CD4-positive, alpha-beta T cell (primary cell): ENCODE measurements around the gene FOXO4. TPM values are rescaled to one million over a fixed set of nuclear protein-coding genes. Genes with fewer than 3 reads are reported as not detected.

Experiments
- ATAC-seq: fragments of 200-7000 bp; cut with Tn5 transposase; one replicate; pipeline ENCODE4 v1.10.0; 2022; ENCODE audit warnings: mild to moderate bottlenecking; ENCODE audit not compliant: poor library complexity
- CTCF ChIA-PET: fragments of 350-600 bp; sonication (Branson Sonifier 250); formaldehyde crosslinking; loops from one replicate; lab custom pipeline; 2021; ENCODE audit warnings: antibody characterized with exemption, inconsistent platforms; lab: Charles Lee
- POLR2A ChIA-PET: fragments of 350-600 bp; sonication (Branson Sonifier 250); formaldehyde crosslinking; loops from one replicate; lab custom pipeline; 2021; ENCODE audit warnings: antibody characterized with exemption, inconsistent platforms; lab: Charles Lee
- DNase-seq, 14 experiments: peaks; one replicate each; pipeline ENCODE4 v3.0.0-alpha.2; 2013 to 2020; ENCODE audit warnings: mixed read lengths in 2 of 14
- H3K27ac ChIP-seq, 2 donors: one replicate each; pipeline versions ENCODE4 v1.5.1 to v1.7.0; 2013; ENCODE audit warnings: low read length in 2 of 2, low read depth in 1 of 2, mild to moderate bottlenecking in 1 of 2
- H3K27me3 ChIP-seq, 2 experiments: 1 replicate in 1 of 2; 2 replicates in 1 of 2; pipeline versions ENCODE4 v1.6.1 to v1.7.0; 2013; ENCODE audit warnings: low read length in 2 of 2, control low read depth in 1 of 2, mild to moderate bottlenecking in 1 of 2, moderate library complexity in 1 of 2; ENCODE audit not compliant: insufficient read depth in 2 of 2, control insufficient read depth in 1 of 2
- H3K36me3 ChIP-seq: one replicate; pipeline ENCODE4 v1.6.1; 2013; ENCODE audit warnings: low read length, control low read depth; ENCODE audit not compliant: insufficient read depth
- H3K4me1 ChIP-seq: one replicate; pipeline ENCODE4 v1.6.1; 2013; ENCODE audit warnings: low read length, control low read depth; ENCODE audit not compliant: insufficient read depth
- H3K4me3 ChIP-seq: one replicate; pipeline ENCODE4 v1.5.1; 2013; ENCODE audit warnings: mild to moderate bottlenecking, low read length, moderate library complexity
- H3K9me3 ChIP-seq, 2 experiments: 1 replicate in 1 of 2; 2 replicates in 1 of 2; pipeline versions ENCODE4 v1.6.1 to v1.7.0; 2013; ENCODE audit warnings: low read length in 2 of 2, mild to moderate bottlenecking in 2 of 2, control low read depth in 1 of 2, moderate library complexity in 1 of 2; ENCODE audit not compliant: control insufficient read depth in 1 of 2, insufficient read depth in 1 of 2
- H3K27ac Mint-ChIP-seq: one replicate; pipeline ENCODE4 v1.8.0; 2020; ENCODE audit warnings: mixed read lengths
- H3K27me3 Mint-ChIP-seq: one replicate; pipeline ENCODE4 v1.8.0; 2021; ENCODE audit warnings: mixed read lengths
- H3K36me3 Mint-ChIP-seq: one replicate; pipeline ENCODE4 v1.8.0; 2021; ENCODE audit warnings: low read depth, mixed read lengths
- H3K4me1 Mint-ChIP-seq: one replicate; pipeline ENCODE4 v1.8.0; 2021; ENCODE audit warnings: low read depth, mixed read lengths
- H3K4me3 Mint-ChIP-seq: one replicate; pipeline ENCODE4 v1.8.0; 2020; ENCODE audit warnings: mild to moderate bottlenecking, mixed read lengths
- H3K9me3 Mint-ChIP-seq: one replicate; pipeline ENCODE4 v1.8.0; 2020; ENCODE audit warnings: mixed read lengths
- CTCF ChIP-seq: fragments of 200-600 bp; IDR thresholded peaks from one replicate; pipeline ENCODE4 v1.8.0; 2022; ENCODE audit warnings: antibody characterized with exemption, mild to moderate bottlenecking
- intact Hi-C, 2 experiments: fragments of 100-400 bp; cut with DNase I in 1 of 2; cut with micrococcal nuclease in 1 of 2; formaldehyde crosslinking; loops; one replicate each; pipeline versions ENCODE4 v1.15.1 to v1.9.0; 2023 to 2025; cut with DNase I, micrococcal nuclease
- total RNA-seq, 174 experiments: library from RNA in 2 of 174; stranded (reverse) in 2 of 174; gene quantifications; one replicate each; pipeline ENCODE4 v1.2.3 and lab custom pipeline; 2021 to 2026

Gene FOXO4
- total RNA-seq, 2 experiments from 2014 or later = 20.9 to 23.8 TPM

GRCh38 chrX:71053217-71053621 lies 42.4 kb upstream of the FOXO4 start:
- intact Hi-C loops = no loop called here
- ChIA-PET CTCF (no interaction called here), POLR2A (no interaction called here)
- Mint-ChIP-seq H3K36me3 (peaks cover 20% of the 10 kb centered on the region), H3K27me3 (no peaks in the 10 kb centered on the region), H3K27ac (no peak overlapping the region), H3K4me1 (peaks cover 22% of the 10 kb centered on the region), H3K4me3 (no peak overlapping the region), H3K9me3 (no peaks in the 10 kb centered on the region)
- Histone ChIP-seq H3K9me3 (no peaks in the 10 kb centered on the region), H3K36me3 (peaks cover 7% of the 10 kb centered on the region), H3K27ac (no peak overlapping the region), H3K4me1 (peaks cover 11% of the 10 kb centered on the region), H3K27me3 (no peaks in the 10 kb centered on the region), H3K4me3 (peak overlapping the region; percentile 19)
- TF ChIP-seq CTCF = no peak
- peak; percentile 56 for ATAC-seq
- peak in 4 of 14 experiments; percentile 13 to 40 (median 36) for DNase-seq

- peaks cover 47% of the 10 kb centered on the region for H3K36me3 Mint-ChIP-seq
- TF ChIP-seq CTCF = no peak
- peaks cover 38% of the 10 kb centered on the region for H3K4me1 Mint-ChIP-seq
- Histone ChIP-seq H3K27ac (no peak overlapping the region), H3K4me3 (no peak overlapping the region), H3K36me3 (peaks cover 38% of the 10 kb centered on the region), H3K9me3 (no peaks in the 10 kb centered on the region), H3K4me1 (peaks cover 18% of the 10 kb centered on the region), H3K27me3 (no peaks in the 10 kb centered on the region)
- no peaks in the 10 kb centered on the region for H3K27me3 Mint-ChIP-seq
- no peak overlapping the region for H3K4me3 Mint-ChIP-seq
- DNase-seq (no peak), ATAC-seq (no peak)
- H3K27ac Mint-ChIP-seq = peak overlapping the region; percentile 44
- intact Hi-C loops = no loop called here
- POLR2A ChIA-PET = interaction anchor here (1.0 kb wide), 1 partner anchor 11 kb away, joined by 3 read pairs; the partner anchor contains the start of gene SNX12
- CTCF ChIA-PET = no interaction called here
- no peaks in the 10 kb centered on the region for H3K9me3 Mint-ChIP-seq
Observed at GRCh38 chrX:71056867-71057266, 38.8 kb upstream of the FOXO4 start.

GRCh38 chrX:71057848-71058530 lies 37.7 kb upstream of the FOXO4 start:
- Histone ChIP-seq H3K36me3 (peaks cover 44% of the 10 kb centered on the region), H3K27me3 (no peaks in the 10 kb centered on the region), H3K4me1 (peaks cover 15% of the 10 kb centered on the region), H3K4me3 (no peak overlapping the region), H3K27ac (no peak overlapping the region), H3K9me3 (no peaks in the 10 kb centered on the region)
- no peak for TF ChIP-seq CTCF
- POLR2A ChIA-PET = interaction anchor here (1.0 to 1.1 kb wide), 2 partner anchors 10 to 53 kb away, joined by 3 to 4 read pairs; partner anchors contain the start of genes IL2RG and SNX12
- peaks cover 54% of the 10 kb centered on the region for H3K36me3 Mint-ChIP-seq
- no peaks in the 10 kb centered on the region for H3K9me3 Mint-ChIP-seq
- H3K4me1 Mint-ChIP-seq = peaks cover 38% of the 10 kb centered on the region
- intact Hi-C loops = no loop called here
- DNase-seq (no peak), ATAC-seq (no peak)
- CTCF ChIA-PET = no interaction called here
- H3K27ac Mint-ChIP-seq = peak overlapping the region; percentile 67
- H3K27me3 Mint-ChIP-seq = no peaks in the 10 kb centered on the region
- no peak overlapping the region for H3K4me3 Mint-ChIP-seq
